Esophagus muscularis mucosa (tissue), 3 donors: ENCODE data around the gene CPNE5.

Source experiments
- CTCF ChIP-seq, 3 experiments: fragments of 200-600 bp in 2 of 3; fragments of 450-650 bp in 1 of 3; sonication (generic) in 2 of 3; IDR thresholded peaks; one replicate each; pipeline ENCODE4 v1.5.1; 2017 to 2019; ENCODE audit warnings: antibody characterized with exemption in 3 of 3, mild to moderate bottlenecking in 2 of 3, moderate library complexity in 1 of 3
- POLR2A ChIP-seq: fragments of 450-650 bp; IDR thresholded peaks from one replicate; pipeline ENCODE4 v1.6.1; 2017; ENCODE audit warnings: antibody characterized with exemption, moderate library complexity, mild to moderate bottlenecking, low read depth

GRCh38 chr6:36791085-36791484, 48.2 kb downstream of the CPNE5 start:
- TF ChIP-seq CTCF (IDR thresholded peaks at IDR 0.05) (no peak), POLR2A (no peak)
